B cell (primary cell): ENCODE results near the gene CDK6. TPM values are rescaled to one million over a fixed set of nuclear protein-coding genes. Genes with fewer than 3 reads are reported as not detected.

Experiments used
- ATAC-seq: fragments of 200-7000 bp; cut with Tn5 transposase; one replicate; pipeline ENCODE4 v1.10.0; 2021; ENCODE audit warnings: low read depth, mild to moderate bottlenecking, moderate number of reproducible peaks, moderate library complexity
- CTCF ChIA-PET: fragments of 350-600 bp; sonication (Branson Sonifier 250); formaldehyde crosslinking; loops from one replicate; lab custom pipeline; 2021; ENCODE audit warnings: antibody characterized with exemption, inconsistent platforms; lab: Charles Lee
- POLR2A ChIA-PET: fragments of 350-600 bp; sonication (Branson Sonifier 250); formaldehyde crosslinking; loops from one replicate; lab custom pipeline; 2021; ENCODE audit warnings: antibody characterized with exemption; lab: Charles Lee
- DNase-seq: peaks from one replicate; pipeline ENCODE4 v3.0.0; 2013
- H2AFZ ChIP-seq: 2 replicates; pipeline ENCODE4 v1.6.1; 2012; ENCODE audit warnings: mild to moderate bottlenecking, low read depth, low read length; ENCODE audit not compliant: insufficient read depth, poor library complexity, severe bottlenecking
- H3K27ac ChIP-seq, 2 donors: 1 replicate in 1 of 2; 2 replicates in 1 of 2; pipeline ENCODE4 v1.5.1; 2012 to 2013; ENCODE audit warnings: low read length in 2 of 2, mild to moderate bottlenecking in 2 of 2, moderate library complexity in 1 of 2
- H3K27me3 ChIP-seq, 4 experiments: fragments of 200-600 bp in 1 of 4; sonication (generic) in 1 of 4; replicated peaks in 1 of 4; 1 replicate in 2 of 4; 2 replicates in 2 of 4; pipeline versions ENCODE4 v1.6.1 to v1.7.0; 2013 to 2016; ENCODE audit warnings: low read length in 3 of 4, mild to moderate bottlenecking in 2 of 4, mixed read lengths in 1 of 4, moderate library complexity in 1 of 4; ENCODE audit not compliant: insufficient read depth in 4 of 4, control insufficient read depth in 3 of 4; ENCODE audit errors: control extremely low read depth in 1 of 4
- H3K36me3 ChIP-seq, 2 experiments: replicated peaks in 1 of 2; 1 replicate in 1 of 2; 2 replicates in 1 of 2; pipeline versions ENCODE4 v1.6.1 to v1.7.1; 2013; ENCODE audit warnings: low read length in 1 of 2; ENCODE audit not compliant: insufficient read depth in 2 of 2, control insufficient read depth in 1 of 2; ENCODE audit errors: control extremely low read depth in 1 of 2, extremely low read depth in 1 of 2
- H3K4me1 ChIP-seq, 2 donors: fragments of 200-600 bp in 1 of 2; sonication (generic) in 1 of 2; 1 replicate in 1 of 2; 2 replicates in 1 of 2; pipeline versions ENCODE4 v1.5.1 to v1.6.1; 2013 to 2017; ENCODE audit warnings: low read length in 2 of 2; ENCODE audit not compliant: control insufficient read depth in 2 of 2, insufficient read depth in 2 of 2
- H3K4me2 ChIP-seq: replicated peaks from 2 replicates; pipeline ENCODE3; 2012; ENCODE audit warnings: mild to moderate bottlenecking, low read depth, low read length; ENCODE audit not compliant: poor library complexity, severe bottlenecking
- H3K4me3 ChIP-seq, 5 experiments: fragments of 200-600 bp in 1 of 5; sonication (generic) in 1 of 5; 1 replicate in 3 of 5; 2 replicates in 2 of 5; pipeline versions ENCODE4 v1.5.1 to v1.7.0; 2011 to 2016; ENCODE audit warnings: low read length in 4 of 5, mild to moderate bottlenecking in 4 of 5, low read depth in 2 of 5, control low read depth in 1 of 5, moderate library complexity in 1 of 5; ENCODE audit not compliant: insufficient read depth in 1 of 5; ENCODE audit errors: control extremely low read depth in 1 of 5, extremely low read depth in 1 of 5
- H3K79me2 ChIP-seq: fragments of 200-600 bp; sonication (generic); one replicate; pipeline ENCODE4 v1.6.0; 2016; ENCODE audit warnings: low read length; ENCODE audit not compliant: control insufficient read depth, insufficient read depth
- H3K9ac ChIP-seq: fragments of 200-600 bp; sonication (generic); 2 replicates; pipeline ENCODE4 v1.6.1; 2017; ENCODE audit warnings: mild to moderate bottlenecking, low read length, moderate library complexity
- H3K9me3 ChIP-seq, 3 donors: one replicate each; pipeline versions ENCODE4 v1.6.1 to v1.7.1; 2013; ENCODE audit warnings: low read length in 2 of 3; ENCODE audit not compliant: control insufficient read depth in 2 of 3, insufficient read depth in 1 of 3; ENCODE audit errors: control extremely low read depth in 1 of 3
- H4K20me1 ChIP-seq: 2 replicates; pipeline ENCODE4 v1.6.0; 2012; ENCODE audit warnings: mild to moderate bottlenecking, low read length; ENCODE audit not compliant: insufficient read depth, control insufficient read depth, poor library complexity, severe bottlenecking
- H3K27ac Mint-ChIP-seq: one replicate; pipeline ENCODE4 v1.8.0; 2021; ENCODE audit warnings: mixed read lengths
- H3K27me3 Mint-ChIP-seq: one replicate; pipeline ENCODE4 v1.8.0; 2021; ENCODE audit warnings: mixed read lengths
- H3K4me1 Mint-ChIP-seq: one replicate; pipeline ENCODE4 v1.8.0; 2021; ENCODE audit warnings: mixed read lengths
- H3K4me3 Mint-ChIP-seq: one replicate; pipeline ENCODE4 v1.8.0; 2021; ENCODE audit warnings: mixed read lengths
- H3K9me3 Mint-ChIP-seq: one replicate; pipeline ENCODE4 v1.8.0; 2022; ENCODE audit warnings: mixed read lengths; ENCODE audit not compliant: insufficient read depth
- EZH2 ChIP-seq: IDR thresholded peaks from 2 replicates; pipeline ENCODE4 v1.6.1; 2012; ENCODE audit warnings: borderline replicate concordance, low read depth, mild to moderate bottlenecking, moderate library complexity, low read length; ENCODE audit not compliant: insufficient read depth, poor library complexity, severe bottlenecking
- WGBS: methylation state at CpG from one replicate; pipeline ENCODE4 v1.1.5; 2013; ENCODE audit warnings: missing lambda C conversion rate; ENCODE audit not compliant: insufficient coverage; 5-methylcytosine and 5-hydroxymethylcytosine counted together
- intact Hi-C: fragments of 100-400 bp; cut with micrococcal nuclease; formaldehyde crosslinking; loops from one replicate; pipeline ENCODE4 v1.10.0; 2022
- polyA plus RNA-seq: library from polyadenylated mRNA; depleted of rRNA; stranded (reverse); fragments of >200 nt; gene quantifications from 2 replicates; pipeline ENCODE4 v1.2.3, GENCODE V29; 2012
- total RNA-seq, 2 donors: library from RNA; stranded (reverse); fragments of 120-200 nt in 1 of 2; gene quantifications; 1 replicate in 1 of 2; 2 replicates in 1 of 2; pipeline versions ENCODE4 v1.2.3 to v1.2.4, GENCODE V29; 2013 to 2022
- TF ChIP-seq, protein P1 (sequence below): fragments of 200-600 bp; IDR thresholded peaks from one replicate; pipeline ENCODE4 v1.8.0; 2022; ENCODE audit warnings: antibody characterized with exemption, mild to moderate bottlenecking

The CDK6 gene
- total and polyA plus RNA-seq, 2 donors (not counting 1 experiment from before 2014, with no cell fraction given) = 3.0 to 14.6 TPM

DNA sequence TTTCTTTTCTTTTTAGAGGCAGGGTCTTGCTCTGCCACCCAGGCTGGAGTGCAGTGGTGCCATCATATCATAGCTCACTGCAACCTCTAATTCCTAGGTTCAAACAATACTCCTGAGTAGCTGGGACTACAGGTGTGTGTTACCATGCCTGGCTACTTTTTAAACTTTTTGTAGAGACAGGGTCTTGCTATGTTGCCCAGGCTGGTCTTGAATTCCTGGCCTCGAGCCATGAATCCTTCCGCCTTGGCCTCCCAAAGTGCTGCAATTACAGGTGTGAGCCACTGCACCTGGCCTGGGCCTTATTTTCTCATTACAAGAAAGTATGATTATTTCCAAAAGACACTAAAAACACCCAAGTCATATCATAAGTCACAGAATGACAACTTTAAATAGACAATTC, 106.6 kb downstream of the CDK6 start:
- TF ChIP-seq, protein P1, sequence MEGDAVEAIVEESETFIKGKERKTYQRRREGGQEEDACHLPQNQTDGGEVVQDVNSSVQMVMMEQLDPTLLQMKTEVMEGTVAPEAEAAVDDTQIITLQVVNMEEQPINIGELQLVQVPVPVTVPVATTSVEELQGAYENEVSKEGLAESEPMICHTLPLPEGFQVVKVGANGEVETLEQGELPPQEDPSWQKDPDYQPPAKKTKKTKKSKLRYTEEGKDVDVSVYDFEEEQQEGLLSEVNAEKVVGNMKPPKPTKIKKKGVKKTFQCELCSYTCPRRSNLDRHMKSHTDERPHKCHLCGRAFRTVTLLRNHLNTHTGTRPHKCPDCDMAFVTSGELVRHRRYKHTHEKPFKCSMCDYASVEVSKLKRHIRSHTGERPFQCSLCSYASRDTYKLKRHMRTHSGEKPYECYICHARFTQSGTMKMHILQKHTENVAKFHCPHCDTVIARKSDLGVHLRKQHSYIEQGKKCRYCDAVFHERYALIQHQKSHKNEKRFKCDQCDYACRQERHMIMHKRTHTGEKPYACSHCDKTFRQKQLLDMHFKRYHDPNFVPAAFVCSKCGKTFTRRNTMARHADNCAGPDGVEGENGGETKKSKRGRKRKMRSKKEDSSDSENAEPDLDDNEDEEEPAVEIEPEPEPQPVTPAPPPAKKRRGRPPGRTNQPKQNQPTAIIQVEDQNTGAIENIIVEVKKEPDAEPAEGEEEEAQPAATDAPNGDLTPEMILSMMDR = no peak
- no peak for TF ChIP-seq EZH2
- Histone ChIP-seq H3K4me1 (peaks cover 27 to 29% of the 10 kb centered on the region in 2 donors), H3K9ac (no peak overlapping the region), H3K4me3 (no peak overlapping the region), H3K36me3 (peaks cover 0 to 6% of the 10 kb centered on the region in 2 experiments), H3K27me3 (no peaks in the 10 kb centered on the region), H3K4me2 (no peak overlapping the region), H4K20me1 (no peaks in the 10 kb centered on the region), H3K79me2 (peaks cover 16% of the 10 kb centered on the region), H2AFZ (no peak overlapping the region), H3K9me3 (no peaks in the 10 kb centered on the region), H3K27ac (no peak overlapping the region)
- no peak overlapping the region for H3K4me3 Mint-ChIP-seq
- ChIA-PET CTCF (no interaction called here), POLR2A (no interaction called here)
- no peak overlapping the region for H3K27ac Mint-ChIP-seq
- intact Hi-C loops = loop anchor here (5.0 kb wide), 1 partner anchor 83 kb away; no protein-coding TSS in a partner anchor
- peaks cover 30% of the 10 kb centered on the region for H3K4me1 Mint-ChIP-seq
- H3K27me3 Mint-ChIP-seq = no peaks in the 10 kb centered on the region
- ATAC-seq (no peak), DNase-seq (no peak)
- WGBS = 100% methylated on average over 2 of the region's 2 CpGs
- H3K9me3 Mint-ChIP-seq = no peaks in the 10 kb centered on the region

DNA sequence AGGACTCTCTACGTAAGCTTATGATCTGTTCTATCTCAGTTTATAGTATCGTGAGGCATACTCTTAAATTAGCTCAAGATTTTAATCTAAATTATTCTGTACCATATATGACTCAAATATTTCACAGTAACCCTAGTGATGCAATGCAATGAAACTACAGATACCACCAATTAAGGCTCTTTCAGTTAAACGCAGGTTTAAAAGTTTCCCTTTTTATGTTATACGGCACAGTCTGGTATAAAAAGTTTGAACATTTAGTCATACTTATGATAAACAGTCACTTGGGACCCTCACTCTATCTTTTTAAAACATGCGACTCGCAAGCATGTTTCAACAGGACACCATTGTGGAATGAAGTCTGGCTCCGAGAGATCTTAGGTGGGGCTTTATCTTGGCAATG, 107.2 kb downstream of the CDK6 start:
- no peaks in the 10 kb centered on the region for H3K9me3 Mint-ChIP-seq
- no peaks in the 10 kb centered on the region for H3K27me3 Mint-ChIP-seq
- ChIA-PET POLR2A (no interaction called here), CTCF (no interaction called here)
- no peaks in the 10 kb centered on the region for H3K9me3 ChIP-seq
- H3K79me2 ChIP-seq = peaks cover 16% of the 10 kb centered on the region
- TF ChIP-seq, protein P1 = no peak
- no peak for TF ChIP-seq EZH2
- DNase-seq = no peak
- no peak for ATAC-seq
- WGBS = no CpG with 5 or more reads among the region's 7 CpGs
- H3K27ac Mint-ChIP-seq = no peak overlapping the region
- no peak overlapping the region for H3K27ac ChIP-seq
- H2AFZ ChIP-seq = no peak overlapping the region
- H3K4me1 Mint-ChIP-seq = peaks cover 30% of the 10 kb centered on the region
- H3K4me3 ChIP-seq = no peak overlapping the region
- no peak overlapping the region for H3K9ac ChIP-seq
- no peak overlapping the region for H3K4me2 ChIP-seq
- intact Hi-C loops = no loop called here
- H3K4me3 Mint-ChIP-seq = no peak overlapping the region
- peaks cover 27 to 29% of the 10 kb centered on the region in 2 donors for H3K4me1 ChIP-seq
- H3K36me3 ChIP-seq = peaks cover 0 to 6% of the 10 kb centered on the region in 2 experiments
- H4K20me1 ChIP-seq = no peaks in the 10 kb centered on the region
- no peaks in the 10 kb centered on the region for H3K27me3 ChIP-seq
